MV-4-11 (cell line): Measurements from ENCODE around the gene MMRN1.
A peak's percentile ranks its signal among the peaks of the same experiment; 100 is the strongest.

Experiments
- DNase-seq: peaks from one replicate; lab custom pipeline; 2025; lab: John Stamatoyannopoulos, UW

Gene MMRN1, protein sequence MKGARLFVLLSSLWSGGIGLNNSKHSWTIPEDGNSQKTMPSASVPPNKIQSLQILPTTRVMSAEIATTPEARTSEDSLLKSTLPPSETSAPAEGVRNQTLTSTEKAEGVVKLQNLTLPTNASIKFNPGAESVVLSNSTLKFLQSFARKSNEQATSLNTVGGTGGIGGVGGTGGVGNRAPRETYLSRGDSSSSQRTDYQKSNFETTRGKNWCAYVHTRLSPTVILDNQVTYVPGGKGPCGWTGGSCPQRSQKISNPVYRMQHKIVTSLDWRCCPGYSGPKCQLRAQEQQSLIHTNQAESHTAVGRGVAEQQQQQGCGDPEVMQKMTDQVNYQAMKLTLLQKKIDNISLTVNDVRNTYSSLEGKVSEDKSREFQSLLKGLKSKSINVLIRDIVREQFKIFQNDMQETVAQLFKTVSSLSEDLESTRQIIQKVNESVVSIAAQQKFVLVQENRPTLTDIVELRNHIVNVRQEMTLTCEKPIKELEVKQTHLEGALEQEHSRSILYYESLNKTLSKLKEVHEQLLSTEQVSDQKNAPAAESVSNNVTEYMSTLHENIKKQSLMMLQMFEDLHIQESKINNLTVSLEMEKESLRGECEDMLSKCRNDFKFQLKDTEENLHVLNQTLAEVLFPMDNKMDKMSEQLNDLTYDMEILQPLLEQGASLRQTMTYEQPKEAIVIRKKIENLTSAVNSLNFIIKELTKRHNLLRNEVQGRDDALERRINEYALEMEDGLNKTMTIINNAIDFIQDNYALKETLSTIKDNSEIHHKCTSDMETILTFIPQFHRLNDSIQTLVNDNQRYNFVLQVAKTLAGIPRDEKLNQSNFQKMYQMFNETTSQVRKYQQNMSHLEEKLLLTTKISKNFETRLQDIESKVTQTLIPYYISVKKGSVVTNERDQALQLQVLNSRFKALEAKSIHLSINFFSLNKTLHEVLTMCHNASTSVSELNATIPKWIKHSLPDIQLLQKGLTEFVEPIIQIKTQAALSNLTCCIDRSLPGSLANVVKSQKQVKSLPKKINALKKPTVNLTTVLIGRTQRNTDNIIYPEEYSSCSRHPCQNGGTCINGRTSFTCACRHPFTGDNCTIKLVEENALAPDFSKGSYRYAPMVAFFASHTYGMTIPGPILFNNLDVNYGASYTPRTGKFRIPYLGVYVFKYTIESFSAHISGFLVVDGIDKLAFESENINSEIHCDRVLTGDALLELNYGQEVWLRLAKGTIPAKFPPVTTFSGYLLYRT

DNA sequence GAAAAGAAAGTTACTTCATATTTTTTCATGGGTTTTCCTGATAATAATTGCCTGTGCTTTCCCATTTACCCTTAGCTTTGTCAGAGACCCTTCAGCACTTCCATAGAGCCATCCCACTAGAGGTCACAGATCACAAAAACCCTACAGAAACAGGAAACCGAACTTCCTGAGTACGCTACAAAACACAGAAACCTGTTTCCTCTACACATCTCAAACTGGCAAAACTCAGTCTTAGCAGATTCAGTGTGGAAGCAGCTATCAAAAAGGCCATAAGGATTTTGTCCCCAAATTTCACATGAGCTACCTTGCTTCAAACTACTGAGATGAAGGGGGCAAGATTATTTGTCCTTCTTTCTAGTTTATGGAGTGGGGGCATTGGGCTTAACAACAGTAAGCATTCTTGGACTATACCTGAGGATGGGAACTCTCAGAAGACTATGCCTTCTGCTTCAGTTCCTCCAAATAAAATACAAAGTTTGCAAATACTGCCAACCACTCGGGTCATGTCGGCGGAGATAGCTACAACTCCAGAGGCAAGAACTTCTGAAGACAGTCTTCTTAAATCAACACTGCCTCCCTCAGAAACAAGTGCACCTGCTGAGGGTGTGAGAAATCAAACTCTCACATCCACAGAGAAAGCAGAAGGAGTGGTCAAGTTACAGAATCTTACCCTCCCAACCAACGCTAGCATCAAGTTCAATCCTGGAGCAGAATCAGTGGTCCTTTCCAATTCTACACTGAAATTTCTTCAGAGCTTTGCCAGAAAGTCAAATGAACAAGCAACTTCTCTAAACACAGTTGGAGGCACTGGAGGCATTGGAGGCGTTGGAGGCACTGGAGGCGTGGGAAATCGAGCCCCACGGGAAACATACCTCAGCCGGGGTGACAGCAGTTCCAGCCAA, at the start of gene MMRN1:
TSS of gene MMRN1 (plus strand) at position 206 of the 902 bp plus-strand sequence. CDS start at position 324, 118 bp downstream.
- no peak for DNase-seq

DNA sequence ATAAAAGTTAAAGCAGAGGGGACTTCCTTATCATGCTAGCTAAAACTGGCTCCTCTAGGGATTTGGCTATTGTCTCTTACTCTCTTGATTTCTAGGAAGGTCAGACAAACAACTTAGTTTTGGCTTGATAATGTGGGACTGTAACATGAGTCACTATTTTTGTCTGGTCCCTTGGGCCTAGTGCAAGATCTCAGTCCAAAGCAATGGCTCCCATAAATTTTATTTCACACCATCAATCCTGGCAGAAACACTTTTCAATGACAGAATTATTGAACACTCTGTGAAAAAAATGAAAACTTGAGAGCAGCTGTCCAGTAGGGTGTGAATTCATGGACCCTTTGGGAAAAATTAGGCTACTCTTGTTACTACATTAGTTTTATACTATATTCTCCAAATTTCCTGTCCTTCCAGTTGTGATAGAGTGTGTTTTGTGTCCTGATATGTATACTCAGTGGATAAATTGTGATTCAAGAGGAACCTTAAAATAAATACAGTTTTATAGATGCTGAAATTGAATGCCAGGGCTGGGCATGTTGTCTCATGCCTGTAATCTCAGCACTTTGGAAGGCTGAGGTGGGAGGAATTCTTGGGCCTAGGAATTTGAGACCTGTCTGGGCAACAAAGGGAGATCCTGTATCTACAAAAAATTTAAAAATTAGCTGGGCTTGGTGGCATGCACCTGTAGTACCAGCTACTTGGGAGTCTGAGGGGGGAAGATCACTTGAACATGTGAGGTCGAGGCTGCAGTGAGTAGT, 46.9 kb upstream of the MMRN1 start:
- no peak for DNase-seq

DNA sequence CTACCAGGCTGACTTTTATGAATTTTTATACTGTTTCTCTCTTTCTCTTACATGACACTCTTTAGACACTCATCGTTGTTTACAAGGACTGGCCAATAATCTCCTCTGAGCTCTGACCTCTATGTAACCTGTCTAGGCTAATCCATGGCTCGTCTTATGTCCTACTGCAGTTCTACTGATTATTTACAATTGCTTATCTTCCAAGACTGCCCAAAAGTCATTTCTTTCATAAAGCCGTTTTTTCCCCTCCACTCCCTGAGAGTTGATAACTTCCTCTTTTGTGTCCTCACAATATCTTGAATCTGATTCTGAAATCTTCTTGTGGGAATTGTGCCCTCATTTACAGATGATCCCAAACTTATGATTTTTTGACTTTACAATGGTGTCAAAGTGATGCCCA, 39.4 kb upstream of the MMRN1 start:
- DNase-seq, result no peak

DNA sequence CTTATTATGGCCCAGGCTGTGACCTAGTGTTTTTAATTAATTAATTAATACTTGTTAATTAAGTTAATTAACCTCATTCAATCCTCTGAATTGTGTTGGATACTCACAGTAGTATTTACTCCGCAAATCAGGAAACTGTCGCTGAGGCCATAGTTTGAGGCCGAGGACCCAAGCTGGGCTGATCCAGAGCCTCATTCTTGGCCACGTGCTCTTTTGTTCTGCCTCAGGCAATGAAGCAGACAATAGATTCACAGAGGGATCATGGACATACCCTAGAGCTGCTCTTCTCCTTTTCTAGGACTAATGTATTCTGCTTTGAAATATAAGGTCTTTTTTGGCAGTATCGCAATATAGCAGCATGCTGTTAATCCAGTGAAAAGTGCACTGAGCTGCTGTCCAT, 33.7 kb upstream of the MMRN1 start:
- no peak for DNase-seq

DNA sequence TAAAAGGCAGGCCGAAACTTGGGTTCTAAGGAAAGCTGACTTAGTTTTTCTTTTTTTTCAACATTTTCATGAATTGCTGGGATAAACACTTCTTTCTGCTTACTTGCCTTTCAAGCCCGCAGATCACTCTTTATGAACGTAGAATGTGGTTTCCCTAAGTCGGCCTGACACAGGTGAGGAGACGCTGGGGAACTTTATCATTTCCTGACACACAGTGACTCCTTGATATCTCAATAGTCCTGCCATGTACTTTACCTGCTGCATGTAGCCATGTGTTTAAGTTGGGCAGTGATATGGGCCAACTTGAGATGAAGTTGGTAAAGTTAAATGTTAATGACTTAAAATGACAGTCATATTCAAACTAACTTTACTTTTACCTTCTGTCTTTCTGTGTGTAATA, 31.1 kb upstream of the MMRN1 start:
- DNase-seq, result no peak

DNA sequence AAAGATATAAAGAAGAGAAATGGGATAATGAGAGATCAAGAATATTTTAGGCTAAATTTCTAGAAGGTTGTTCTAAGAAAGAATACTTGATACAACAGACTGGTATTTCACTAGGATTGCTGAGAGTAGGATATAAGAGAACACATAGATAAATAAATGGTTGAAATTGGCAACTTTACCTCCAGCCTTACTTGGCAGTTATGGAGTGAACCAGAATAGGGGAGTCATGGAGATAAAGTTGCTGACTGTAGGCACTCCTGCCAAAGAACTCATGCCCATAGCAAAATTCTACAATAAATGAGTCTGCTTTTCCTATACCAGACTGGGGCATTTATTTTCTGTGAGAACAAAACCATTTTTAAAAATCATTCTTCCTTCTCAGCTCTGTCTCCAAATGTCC, 26.4 kb upstream of the MMRN1 start:
- DNase-seq, result no peak

DNA sequence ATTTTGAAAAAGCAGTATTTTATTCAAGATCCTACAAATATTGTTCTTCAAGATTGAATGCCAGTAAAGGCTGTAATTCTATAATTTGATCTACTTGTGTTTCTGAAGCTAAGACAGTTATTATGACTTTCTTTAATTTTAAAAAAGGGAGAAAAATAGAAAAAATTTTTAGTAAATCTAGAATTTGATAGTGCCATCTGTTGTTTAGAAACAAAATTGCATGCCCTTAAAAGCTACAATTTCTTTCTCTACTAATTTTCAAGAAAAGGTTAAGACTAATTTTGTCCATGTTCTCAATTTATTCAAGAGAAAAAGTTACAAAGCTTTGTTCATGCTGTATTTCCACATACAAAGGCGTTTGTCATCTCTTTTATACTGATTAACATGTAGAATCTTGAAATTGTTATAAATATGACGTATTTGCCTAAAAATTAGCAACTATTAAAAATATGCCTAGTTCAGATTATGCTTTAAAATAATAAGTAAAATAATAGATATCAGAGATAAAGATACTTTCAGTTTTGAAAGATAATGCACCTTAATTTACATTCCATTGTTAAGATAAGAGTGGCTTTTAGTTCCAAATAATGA, 25.6 kb upstream of the MMRN1 start:
- no peak for DNase-seq

DNA sequence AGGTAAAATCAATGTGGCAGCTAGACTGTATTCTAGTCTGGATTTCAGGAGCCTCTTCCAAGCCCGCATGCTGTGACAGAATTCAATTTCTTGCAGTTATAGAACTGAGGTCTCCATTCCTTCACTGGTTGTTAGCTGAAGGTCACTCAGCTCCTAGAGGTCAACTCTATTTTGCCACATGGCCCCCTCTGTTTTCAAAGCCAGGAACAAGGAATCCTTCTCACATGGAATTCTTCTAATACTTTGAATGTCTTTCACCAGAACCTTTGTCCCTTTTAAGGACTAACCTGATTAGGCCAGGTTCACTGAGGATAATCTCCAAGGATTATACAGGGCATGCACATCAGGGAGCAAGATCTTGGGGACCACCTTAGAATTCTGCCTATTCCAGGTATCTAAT, 23.4 kb upstream of the MMRN1 start:
- DNase-seq, result no peak

DNA sequence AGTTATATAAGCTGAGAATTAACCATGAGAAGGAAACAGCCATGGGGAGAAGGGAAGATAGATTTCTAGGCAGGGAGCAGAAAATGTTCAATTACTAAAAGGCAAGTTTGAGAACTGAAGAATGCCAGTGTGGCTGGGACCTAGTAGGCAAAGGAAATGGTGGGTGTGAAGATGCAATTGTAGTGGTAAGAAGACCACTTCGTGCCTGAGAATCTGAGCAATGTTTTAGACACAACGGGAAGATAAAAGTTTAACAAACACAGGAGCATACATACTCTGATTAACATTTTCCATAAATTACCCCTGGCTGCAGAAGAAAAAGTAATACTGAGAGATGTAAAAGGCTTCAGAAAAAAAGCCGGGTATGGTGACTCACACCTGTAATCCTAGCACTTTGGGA, 18.1 kb upstream of the MMRN1 start:
- DNase-seq, result no peak

DNA sequence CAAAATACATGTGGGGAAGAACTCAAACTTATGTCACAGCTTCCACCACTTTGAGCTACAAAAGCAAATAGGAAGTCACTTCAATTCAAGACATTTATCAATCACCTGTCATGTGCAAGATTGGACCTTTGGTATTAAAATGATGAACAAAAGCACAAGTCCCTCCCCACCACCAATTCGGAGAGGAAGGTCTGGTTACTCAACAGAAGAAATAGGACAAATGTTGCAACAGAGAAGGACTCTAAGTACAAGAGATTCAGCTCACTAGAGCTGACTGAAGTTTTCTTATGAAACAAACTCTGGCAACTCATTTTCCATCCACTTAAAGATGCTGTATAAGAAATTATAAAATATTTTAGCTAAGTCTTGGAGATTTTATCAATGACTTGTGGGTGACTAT, 16.0 kb upstream of the MMRN1 start:
- DNase-seq, result no peak

DNA sequence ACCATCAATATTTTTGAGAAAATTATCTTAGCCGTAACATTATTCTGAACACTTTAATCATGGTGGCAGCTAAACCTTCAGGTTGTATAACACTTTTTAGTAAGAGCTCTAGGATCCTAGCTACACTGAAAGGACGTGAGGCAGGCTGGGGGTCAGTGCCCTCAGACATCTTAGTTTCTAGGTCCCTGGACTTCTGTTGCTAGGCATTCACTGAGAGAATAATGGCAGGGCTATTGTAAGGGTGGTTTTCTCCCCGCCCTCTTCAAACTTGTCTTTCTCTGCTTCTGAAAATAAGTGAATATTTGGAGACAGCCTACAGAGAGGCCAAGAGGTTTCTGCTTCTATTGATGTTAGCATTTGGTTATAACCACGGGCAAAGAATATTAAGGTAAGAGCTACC, 15.4 kb upstream of the MMRN1 start:
- no peak for DNase-seq

DNA sequence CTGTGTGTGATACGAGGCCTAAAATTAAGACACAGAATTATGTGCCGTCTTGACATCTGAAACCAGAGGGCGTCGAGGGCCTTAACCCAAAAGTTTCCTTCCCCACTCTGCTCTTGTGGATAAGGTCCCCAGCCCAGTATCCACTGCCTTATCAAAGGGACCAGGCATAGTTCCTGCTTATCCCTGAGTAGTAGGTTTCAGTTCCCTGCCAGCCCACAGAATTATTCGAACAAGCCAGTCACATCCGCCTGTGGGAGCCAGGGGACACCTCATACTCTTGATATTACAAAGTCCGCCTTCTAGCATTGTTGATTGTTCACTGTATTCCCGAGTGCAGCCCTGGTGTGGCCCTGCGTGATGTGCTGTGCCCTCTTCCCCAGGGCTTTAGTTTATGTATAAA, 5.4 kb upstream of the MMRN1 start:
- peak; percentile 44 for DNase-seq

DNA sequence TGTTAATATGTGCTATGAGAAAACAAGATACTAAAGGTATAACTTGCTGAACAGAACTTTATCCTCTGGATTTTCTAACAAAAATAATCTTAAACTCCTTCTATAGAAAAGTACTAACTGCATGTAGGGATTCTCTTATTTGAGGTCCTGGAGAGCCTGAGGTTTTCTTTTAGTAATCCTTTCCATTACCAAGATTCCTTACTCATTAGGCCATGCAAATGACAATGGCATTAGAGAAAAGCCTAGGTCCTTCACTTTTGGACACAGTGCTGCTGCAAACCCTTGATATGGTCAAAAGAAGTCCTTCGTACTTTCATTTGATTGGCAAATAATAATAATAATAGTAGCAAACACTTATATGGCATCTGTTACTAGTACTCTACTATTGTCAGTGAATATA, 3.2 kb downstream of the MMRN1 start:
- DNase-seq, result no peak

DNA sequence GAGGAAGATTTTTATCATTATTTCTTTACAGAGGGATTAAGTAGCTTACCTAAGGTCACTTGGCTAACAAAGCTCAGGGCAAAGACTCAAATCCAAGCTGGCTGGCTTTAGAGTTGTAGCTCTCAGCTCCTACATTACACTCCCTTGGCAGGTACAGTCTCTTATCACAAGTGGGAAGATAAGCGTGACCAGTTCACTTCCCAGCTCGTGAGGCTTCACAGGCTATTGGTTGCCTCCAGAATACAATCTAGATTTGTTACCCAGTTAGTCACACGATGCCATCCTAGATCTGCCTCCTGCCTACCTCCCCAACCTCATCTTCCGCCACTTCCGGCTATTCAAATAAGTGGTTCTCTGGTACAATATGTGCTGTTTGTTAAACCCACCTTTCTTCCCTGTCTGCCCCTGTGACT, 3.7 kb downstream of the MMRN1 start:
- no peak for DNase-seq

DNA sequence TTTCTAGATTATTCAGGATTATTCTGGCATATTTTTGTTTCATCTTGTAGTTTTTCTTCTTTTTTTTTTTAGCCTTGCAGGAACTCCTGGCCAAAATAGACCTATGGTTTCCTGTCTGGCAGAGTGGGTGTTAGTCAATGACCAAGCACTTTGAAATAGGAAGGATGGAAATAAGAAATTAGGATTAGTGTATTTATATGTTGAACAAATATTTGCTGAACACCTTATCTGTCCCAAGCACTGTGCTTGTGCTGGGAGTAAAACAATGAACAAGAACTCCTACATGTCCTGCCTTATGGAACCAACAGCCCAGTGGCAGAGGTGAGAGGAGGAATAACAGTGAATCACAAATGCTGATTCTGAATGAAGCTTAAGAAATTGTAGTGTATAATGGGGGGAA, 4.5 kb downstream of the MMRN1 start:
- DNase-seq, result no peak

DNA sequence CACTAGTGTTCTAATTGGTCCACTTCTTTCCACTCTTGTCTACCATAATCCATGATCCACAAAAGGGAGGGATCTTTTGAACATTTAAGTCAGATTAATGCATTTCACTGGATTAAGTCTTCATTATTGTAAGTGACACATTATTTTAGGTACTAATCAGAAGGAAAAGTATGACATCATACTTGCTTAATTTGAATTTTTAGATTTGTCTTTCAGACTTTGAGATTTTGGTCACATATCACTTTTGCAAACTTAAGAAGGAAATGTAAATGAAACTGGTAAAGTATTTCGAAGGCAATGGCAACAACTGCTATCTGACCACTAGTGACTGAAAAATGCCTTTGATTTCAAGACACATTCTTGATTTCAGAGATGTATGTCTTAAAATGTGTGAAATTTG, 5.2 kb downstream of the MMRN1 start:
- DNase-seq, result no peak

DNA sequence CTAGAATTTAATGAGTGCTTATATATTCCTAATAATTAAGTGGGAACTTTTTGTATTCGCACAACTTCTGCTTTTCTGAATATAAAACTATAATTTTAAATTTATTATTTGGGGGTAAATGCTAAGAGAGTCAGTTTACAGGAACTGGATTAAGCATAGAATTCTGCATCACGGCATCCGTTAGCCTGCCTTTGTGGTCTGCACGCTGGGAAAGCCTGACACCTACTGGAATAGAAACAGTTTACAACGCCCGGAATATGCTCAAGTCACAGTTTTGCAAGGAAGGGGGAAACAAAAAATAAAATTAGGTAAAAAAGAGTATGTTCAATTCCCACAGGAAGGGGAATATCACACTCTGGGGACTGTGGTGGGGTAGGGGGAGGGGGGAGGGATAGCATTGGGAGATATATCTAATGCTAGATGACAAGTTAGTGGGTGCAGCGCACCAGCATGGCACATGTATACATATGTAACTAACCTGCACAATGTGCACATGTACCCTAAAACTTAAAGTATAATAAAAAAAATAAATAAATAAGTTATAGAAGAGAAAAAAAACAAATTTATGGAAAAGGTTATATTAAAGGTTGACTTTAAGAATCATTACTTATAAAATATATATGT, 7.3 kb downstream of the MMRN1 start:
- peak; percentile 41 for DNase-seq

DNA sequence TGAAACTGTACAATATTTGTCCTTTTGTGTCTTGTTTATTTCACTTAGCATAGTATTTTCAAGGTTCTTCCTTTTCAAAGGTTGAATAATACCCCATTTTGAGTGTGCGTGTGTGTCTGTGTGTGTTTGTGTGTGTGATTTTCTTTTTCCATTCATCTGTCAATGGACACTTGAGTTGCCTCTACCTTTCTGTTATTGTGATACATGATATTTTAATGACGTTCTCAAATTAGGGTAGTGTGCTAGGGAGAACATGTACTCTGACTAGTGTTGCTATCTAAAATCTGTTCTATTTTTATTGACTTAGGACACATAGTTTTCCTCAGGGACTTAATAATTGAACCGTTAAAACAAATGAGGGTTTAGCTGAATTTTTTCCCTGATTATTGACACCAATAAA, 9.9 kb downstream of the MMRN1 start:
- DNase-seq, result no peak

DNA sequence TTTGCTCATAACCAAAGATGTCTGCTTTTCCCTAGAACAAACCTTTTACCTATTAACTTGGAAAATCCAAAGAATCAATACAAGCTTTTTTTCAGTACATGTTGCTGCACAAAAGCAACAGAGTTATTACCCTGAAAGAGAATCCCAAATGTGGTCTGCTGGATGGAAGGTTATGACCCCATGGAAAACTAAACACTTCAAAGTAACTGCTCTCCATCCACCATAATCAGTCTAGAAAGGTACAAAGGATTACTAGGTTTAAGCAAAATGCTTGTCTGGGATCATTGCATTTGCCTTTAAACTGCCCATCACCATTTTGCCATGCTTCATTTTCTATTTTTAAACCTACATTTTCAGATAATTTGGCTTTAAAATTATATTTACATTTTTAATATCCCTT, 11.7 kb downstream of the MMRN1 start:
- DNase-seq, result no peak
